HG02981 (cell line): ENCODE measurements around the gene EFCAB11.
"Not testable (repeated sequence)": the region's sequence is repeated elsewhere in the genome, so short reads cannot be mapped to it uniquely, and the experiment has no call there.

Experiments used
- ATAC-seq: cut with Tn5 transposase; IDR thresholded peaks from one replicate; pipeline ENCODE4 v1.9.1; 2021; ENCODE audit warnings: mild to moderate bottlenecking, moderate library complexity; ENCODE audit not compliant: unreplicated experiment

The EFCAB11 gene

DNA sequence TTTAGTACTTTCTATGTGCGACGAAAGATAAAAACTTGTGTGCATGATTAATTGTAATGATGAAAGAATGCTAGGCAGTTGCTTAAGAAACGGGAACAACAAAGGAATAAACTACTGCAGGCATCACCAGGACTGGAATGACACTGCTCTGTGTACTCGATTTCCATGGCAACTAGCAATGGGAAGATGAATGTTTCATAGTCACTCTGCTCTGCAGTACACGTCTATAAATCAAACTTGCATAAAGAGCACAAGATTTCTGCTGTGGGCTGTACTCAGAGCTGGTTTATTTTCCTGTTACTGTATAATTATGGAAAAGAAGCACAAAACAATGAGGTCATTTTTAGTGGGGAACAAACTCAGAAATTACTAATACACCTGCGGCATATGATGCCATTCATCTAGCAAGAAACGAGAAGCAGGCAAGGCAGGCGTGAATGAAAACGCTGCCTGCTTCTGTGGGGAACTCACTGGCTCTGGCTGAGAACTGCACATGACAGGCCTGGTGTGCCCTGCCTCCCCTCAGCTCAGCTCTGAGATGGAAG is 41.8 kb downstream of the EFCAB11 start:
- ATAC-seq, result no peak

DNA sequence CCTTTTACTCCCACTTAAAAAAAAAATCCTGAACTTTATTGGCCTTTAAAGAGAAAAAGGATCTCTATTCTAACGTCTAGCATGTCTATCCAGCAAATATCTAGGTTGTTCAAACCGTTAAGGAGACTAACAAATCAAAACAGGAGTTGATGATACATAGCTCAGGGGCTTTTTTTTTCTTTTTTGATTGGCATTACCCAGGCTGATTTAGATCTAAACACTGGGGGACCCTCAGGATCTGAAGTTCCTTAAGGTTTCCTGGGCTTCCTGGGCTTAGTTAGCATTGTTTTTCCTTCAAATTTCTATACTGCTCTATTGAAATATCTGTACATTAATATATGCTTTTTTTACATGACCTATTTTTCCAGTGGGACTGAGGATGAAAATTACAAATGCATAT is 42.3 kb downstream of the EFCAB11 start:
- ATAC-seq, result no peak

DNA sequence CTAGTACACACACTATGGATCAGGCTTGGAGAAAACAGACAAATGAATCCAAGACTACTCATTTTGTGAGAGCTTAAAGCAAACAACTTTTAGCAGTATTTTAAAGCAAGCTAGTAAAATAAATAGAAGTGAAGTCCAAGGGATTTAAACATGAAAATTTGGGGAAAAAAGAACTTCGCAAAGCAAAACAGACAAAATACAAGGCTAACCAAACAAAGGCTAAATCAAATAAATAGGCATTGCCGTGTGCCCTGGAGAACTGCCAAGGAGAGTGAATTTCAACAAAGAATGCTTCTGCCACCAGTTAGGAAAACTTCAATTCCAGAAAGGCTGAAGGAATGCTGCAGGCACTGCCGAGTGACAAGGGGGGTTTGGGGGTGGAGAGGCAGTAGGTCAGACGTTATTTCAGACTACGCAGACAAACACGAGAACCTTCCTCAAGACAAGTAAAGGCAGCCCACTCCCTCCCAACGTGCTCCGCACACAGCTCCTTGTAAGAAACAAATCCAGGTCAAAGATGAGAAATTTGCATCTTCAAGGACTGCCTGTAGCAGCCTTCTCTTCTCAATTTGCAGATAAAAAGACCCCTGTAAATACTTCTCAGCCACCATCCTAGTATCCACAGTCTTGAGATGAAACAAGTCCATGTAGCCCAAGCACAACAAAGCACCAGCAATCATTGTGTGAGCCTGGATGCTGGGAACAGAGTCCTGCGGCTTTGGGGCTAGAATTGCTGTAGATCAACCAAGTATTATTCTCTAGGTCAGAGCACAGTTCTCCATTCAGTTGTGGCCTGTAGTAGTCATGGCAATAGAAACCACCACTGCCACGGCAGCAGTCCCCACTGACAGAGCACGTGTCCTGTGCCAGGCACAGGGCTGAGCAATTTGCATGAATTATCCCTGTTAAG is 43.3 kb downstream of the EFCAB11 start:
- ATAC-seq, result no peak

DNA sequence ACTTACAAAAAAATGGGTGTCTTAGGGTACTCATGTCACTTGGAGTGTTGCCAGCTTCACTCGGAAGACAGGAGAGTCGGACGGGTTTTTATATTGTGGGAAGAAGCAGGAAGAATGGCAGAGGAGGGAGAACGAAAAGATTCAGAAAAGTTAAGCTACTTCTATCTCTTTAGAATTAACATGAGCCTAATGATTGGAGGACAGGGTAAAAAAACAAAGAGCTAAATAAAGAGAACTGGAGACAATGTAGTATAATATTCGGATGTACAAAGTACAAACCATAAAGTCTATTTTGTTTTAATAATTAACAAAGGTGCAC is 43.9 kb downstream of the EFCAB11 start:
- ATAC-seq, result no peak

DNA sequence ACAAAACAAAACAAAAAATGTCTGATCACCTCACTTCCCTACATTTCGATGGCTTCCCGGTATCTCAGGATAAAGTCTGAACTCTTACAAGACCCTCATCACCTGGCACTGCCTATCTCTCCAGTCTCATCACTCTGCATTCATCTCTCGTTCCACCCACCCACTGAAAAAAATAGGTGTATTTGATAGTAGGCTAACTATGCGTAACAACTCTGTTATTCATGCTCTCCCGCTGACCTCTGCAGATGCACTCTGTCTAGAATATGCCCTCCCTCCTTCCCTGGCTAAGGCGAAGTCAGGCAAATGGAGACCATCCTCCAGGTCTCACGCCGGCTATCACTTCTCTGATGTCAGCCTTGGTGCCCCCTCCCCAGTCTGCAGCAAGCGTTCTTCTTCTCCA is 44.9 kb downstream of the EFCAB11 start:
- ATAC-seq, result no peak

DNA sequence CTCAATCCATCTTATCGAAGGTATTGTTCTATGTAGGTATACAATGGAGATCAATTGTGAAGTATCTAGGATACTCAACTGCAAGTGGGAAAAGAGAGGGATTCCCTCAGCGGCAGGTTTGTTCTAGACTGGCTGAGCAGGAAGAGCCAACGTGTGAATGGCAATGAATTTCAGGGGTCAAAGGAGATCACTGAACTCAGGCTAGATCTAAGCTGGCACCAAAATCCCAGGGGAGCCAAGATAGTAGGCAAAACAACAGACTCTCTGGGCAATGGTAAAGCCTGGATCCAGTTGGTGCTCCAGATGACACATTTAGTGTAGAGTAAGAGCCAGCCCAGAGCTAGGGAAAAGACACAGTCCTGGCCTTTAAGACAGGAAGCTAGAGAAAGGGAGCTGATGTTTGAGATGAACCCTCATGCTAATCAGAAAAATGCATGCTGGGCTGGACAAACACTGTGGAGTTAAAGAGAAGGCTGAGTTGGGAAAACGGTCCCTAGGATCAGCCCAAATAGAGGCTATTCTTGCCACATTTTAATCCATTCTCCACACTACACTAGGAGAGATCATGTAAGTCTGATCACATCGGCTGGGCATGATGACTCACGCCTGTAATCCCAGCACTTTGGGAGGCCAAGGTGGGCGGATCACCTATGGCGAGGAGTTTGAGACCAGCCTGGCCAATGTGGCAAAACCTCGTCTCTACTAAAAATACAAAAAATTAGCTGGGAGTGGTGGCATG is 45.6 kb downstream of the EFCAB11 start:
- no peak for ATAC-seq

DNA sequence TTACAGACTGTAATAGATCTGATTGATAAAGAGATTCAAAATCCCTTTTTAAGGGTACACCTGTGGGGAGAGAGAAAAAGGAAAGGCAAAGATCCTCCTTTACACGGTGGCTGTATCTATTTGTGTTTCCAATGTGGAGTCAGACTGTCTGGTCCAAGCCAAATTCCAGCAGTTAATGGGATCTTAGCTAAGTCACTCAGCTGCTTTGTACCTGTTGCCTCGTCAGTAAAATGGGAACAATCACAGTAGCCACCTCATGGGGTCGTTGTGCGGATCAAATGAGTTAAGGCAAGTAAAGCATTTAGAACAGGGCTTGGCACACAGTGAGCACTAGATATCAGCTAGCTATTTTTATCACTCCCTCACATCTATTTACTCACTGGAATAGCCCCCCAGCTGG is 46.9 kb downstream of the EFCAB11 start:
- no peak for ATAC-seq

DNA sequence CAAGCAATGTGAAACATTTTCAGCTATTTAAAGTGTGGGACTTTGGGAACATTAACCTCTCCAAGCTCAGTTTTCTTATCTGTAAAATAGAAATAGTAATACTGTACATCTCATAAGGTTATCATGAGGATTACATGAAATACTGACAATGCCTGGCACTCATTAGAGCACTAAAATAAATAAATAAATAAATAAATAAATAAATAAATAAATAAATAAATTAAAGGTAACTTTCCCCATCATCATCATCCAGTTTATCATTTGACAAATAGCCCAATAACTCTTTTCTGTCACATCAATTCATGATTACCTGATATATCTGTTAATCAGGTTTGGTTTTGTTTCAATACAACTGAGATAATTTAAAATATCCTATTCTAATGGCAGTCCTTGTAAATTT is 48.5 kb downstream of the EFCAB11 start:
- ATAC-seq, result no peak

DNA sequence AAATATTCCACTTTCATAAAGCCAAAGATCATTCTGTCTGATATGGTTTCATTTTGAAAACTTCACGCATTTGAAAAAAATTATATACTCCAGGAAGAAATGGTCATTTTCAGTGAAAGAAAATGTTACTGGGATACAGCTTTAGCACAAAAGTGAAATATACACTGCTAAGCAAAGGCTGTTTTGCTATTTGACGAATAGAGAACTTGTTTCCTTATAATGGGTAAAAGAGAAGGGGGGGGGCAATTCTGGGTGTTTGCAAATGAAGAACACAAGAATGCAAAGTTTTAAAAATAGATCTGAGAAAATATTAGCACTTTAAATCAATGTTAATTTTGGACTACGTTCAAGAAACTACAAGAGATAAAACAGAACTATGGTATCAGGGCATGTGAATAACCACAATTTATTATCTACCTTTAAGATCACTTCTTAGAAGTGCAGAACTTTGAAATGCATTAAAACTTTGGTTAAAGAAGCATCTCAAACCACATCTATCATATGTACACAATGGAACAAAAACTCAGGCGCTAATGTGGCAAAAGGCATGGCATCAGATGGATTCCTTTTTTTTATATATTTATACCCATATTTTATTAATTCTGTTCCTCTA is 51.1 kb downstream of the EFCAB11 start:
- no peak for ATAC-seq

DNA sequence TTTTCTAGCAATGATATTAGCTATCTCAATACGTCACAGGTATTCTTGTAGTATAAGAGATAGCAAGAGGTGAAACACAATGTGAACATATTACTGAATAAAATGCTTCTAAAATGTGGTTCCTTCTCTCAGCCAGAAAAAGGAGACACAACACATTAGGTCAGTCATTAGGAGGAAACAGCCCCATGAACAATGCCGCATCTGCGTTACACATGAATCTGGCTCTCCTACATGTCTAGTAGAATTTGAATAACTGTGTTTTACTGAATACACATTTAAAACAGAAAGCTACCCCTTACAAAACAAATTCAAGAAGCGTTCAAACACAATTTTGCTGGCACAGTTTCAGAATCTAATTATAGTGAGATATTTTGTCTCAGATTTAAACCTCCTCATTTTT is 51.6 kb downstream of the EFCAB11 start:
- no peak for ATAC-seq

DNA sequence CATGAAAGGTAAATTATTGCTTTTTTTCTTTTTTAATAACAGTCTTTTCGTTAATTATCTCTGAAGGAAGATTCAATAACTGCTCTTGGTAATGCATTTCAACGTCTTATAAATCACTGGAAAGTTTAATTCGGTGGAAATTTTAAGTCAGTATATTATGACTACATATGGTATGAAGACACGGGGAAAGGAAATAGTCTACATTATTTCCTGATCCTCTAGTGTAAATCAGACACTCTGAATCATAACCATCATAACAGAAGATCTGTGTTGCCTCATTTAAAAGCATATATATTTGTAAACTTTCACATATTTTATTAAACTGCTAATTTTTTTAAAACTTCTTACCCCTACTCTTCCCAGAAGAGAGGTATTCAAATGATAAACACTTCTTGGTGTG is 53.7 kb downstream of the EFCAB11 start:
- no peak for ATAC-seq

DNA sequence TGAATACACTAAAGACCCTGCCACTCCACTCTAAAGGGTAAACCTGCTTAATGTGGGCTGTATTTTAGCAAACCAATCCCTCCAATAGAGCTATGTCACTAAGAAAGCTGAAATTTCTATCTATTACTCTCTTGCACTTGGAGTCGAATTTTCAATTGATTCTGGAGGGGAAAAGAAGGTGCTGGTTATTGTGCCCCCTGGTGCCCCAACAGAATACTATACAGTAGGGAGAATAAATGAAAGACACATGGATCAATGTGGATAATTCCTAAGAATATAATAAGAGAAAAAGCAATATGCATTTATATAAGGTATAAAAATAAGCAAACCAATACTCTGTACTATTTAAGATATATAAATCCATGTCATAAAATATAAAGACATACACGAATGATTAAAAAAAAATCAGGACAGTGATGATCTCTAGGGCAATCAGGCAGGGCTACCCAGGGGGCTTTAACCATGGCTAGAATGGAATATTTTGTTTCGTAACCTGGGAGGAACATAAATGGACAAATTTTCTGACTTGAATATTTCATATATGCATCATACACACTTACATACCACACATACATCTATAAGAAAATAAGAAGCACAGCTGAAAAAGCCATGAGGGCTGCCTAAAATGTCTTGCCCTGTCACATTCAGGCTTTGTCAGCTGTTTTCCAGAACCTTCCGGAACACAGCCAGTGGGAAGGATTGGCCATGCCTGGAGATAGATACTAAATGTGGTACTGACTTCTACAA is 54.4 kb downstream of the EFCAB11 start:
- no peak for ATAC-seq

DNA sequence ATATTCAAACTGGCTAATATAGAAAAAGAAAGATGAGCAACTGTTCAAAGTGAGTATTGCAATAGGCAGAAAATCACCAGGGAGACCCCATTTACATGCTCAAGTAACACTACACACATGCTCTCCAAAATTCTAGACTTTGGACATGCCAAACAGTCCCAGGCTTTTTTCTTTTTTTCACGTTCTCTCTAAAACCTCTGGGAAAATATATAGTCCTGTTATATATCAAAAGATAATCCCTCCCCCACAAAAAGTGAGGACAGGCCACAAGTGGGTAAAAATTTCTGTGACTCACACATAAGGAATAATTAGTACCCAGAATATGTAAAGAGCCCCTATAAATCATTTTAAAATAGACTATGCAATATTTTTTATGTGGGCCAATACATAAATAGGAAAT is 55.2 kb downstream of the EFCAB11 start:
- ATAC-seq, result no peak

DNA sequence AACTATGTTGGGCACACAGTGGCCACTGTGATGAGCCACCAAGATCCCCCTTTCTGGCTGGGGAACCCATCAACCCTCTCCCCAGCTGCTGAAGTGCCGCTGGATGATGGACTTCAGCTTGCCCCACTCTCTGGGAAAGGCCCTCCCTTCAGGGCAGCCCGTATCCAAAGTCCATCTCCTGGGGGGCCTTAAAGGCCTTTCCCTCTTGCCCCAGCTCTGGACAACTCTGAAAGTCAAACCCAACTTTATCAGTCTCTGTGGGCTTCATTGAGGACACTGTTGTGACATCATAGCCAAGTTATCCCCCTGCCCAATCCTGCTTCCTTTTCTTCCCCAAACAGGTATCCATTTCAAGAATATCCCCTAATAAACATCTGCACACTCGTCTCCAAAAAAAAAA is 61.1 kb downstream of the EFCAB11 start:
- ATAC-seq, result not testable (repeated sequence)

DNA sequence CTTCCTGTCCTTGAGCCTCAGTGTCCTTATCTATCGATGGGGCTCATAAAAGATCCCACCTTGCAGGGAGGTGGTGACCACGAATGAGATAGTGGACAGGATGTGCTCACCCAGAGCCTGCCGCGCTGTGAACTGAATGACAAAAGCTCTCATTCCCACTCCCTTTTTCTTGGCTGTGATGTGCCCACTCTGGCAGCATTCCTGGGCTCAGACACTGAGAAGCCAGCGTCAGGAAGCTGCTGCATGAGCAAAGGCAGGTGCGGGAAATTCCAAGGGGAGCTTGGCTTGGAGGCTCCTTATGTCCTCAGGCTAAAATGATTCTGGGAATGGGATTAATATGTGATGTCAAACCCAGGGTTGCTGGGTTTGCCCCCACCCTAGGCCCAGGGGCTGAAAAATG is 61.6 kb downstream of the EFCAB11 start:
- ATAC-seq, result no peak

DNA sequence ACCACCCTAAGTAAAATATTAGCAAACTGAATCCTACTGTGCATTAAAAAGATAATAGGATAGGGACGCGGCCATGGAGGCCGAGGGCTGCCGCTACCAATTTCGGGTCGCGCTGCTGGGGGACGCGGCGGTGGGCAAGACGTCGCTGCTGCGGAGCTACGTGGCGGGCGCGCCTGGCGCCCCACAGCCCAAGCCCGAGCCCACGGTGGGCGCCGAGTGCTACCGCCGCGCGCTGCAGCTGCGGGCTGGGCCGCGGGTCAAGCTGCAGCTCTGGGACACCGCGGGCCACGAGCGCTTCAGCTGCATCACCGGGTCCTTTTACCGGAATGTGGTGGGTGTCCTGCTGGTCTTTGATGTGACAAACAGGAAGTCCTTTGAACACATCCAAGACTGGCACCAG is 62.8 kb downstream of the EFCAB11 start:
- not testable (repeated sequence) for ATAC-seq

DNA sequence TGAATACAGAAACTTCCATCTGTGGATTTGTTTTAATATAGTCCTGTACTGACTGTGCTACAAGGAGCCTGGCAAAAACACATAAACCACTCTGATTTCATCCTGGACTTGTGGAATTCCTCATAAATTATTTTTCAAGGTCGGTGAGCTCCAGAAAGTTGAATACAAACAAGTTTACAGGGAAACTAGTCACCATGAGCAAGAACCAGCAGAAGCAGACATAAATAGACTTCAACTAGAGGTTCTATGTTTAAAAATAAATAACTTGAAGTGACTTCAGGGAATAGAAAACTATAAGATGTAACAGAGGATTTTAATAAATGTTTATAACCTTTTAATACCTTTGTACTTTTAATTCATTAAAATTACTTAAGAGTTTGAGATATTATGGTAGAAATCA is 63.5 kb downstream of the EFCAB11 start:
- ATAC-seq, result no peak

DNA sequence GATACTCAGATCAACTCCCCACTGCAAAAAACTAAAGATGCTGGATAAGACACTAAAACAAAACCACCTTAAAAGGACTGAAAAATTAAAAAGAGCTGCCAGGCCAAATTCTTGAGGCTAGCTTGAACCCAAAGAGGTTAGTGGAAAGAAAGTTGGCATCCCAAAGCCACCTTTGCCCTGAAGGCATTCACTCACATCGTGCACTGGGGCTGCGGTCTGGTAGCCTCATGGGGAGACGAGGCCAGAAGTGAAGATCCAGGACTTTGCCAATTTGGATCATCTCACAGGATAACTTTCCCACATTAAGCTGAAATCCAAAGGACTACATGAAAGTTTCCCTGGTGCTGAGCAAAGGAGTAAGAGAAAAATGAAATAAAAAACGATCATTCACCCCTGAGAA is 63.9 kb downstream of the EFCAB11 start:
- no peak for ATAC-seq

DNA sequence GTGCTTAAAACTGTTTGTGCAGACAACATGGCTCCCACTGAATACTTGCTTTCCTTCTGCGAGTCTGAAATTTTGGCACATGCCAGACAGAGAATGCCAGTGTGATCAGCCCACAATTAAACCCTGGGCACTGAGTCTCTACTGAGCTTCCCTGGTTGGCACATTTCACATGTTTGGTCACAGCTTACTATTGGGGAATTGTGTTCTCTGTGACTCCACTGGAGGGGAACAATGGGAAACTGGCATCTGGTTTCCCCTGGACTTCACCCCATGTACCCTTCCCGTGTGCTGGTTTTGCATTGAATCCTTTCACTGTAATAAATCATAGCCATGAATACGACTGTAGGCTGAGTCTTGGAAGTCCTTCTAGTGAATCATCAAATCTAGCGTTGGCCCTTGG is 64.9 kb downstream of the EFCAB11 start:
- no peak for ATAC-seq

DNA sequence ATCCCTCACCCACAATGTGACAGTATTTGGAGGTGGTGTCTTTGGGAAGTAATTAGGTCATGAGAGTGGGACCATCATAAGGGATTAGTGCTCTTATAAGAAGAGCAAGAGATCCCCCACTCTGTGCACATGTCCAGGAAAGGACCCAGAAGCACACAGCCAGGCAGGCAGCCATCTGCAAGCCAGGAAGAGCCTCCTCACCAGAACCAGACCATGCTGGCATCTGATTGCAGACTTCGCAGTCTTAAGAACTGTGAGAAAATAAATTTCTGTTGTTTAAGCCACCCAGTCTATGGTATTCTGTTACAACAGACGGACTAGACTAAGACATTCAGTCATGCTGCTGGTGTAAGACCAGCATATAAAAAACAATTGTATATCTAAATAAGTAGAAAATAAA is 69.8 kb downstream of the EFCAB11 start:
- no peak for ATAC-seq

DNA sequence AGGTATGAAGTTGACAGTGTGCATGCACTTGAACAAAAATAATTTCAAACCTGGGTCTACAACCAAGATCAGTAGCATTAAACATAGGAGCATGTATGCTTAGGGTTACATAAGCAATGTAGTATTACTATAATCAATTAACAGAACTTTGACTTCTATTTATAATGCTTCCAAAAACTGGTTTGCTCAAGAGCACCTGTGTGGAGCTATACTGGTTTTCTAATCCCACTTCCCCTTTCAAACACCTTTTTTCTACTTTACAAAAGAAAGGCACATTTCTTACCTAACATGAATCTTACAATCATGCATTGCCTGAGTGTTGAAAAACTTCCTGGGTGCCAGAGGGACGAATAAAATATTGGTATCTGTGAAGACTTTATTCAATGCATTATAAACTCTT is 72.7 kb downstream of the EFCAB11 start:
- no peak for ATAC-seq
